Neural cell (in vitro differentiated cells): Measurements from ENCODE around the gene SP2.

Source experiments
- EP300 ChIP-seq: fragments of 450-650 bp; conservative IDR thresholded peaks from 2 replicates; pipeline ENCODE4 v1.6.1; 2014; ENCODE audit warnings: antibody characterized with exemption, mild to moderate bottlenecking, moderate library complexity; ENCODE audit not compliant: poor library complexity, severe bottlenecking
- EZH2 ChIP-seq: fragments of 200-600, 300-800 bp; shearing (Covaris generic), sonication (generic); IDR thresholded peaks from 2 replicates; pipeline ENCODE4 v1.6.1; 2014; ENCODE audit warnings: antibody characterized with exemption, low read length, borderline replicate concordance, mild to moderate bottlenecking; ENCODE audit not compliant: insufficient read depth, poor library complexity, severe bottlenecking
- MXI1 ChIP-seq: fragments of 450-650 bp; conservative IDR thresholded peaks from 2 replicates; pipeline ENCODE4 v1.6.1; 2014; ENCODE audit warnings: antibody characterized with exemption, mild to moderate bottlenecking; ENCODE audit not compliant: poor library complexity, severe bottlenecking
- POLR2AphosphoS5 ChIP-seq: IDR thresholded peaks from 2 replicates; pipeline ENCODE4 v1.6.1; 2012
- RAD21 ChIP-seq: fragments of 450-650 bp; conservative IDR thresholded peaks from 2 replicates; pipeline ENCODE4 v1.6.1; 2014; ENCODE audit warnings: antibody characterized with exemption, mild to moderate bottlenecking, moderate library complexity
- SMC3 ChIP-seq: fragments of 450-650 bp; conservative IDR thresholded peaks from 2 replicates; pipeline ENCODE4 v1.6.1; 2014; ENCODE audit warnings: antibody characterized with exemption, mild to moderate bottlenecking, moderate library complexity; ENCODE audit not compliant: poor library complexity
- TAF1 ChIP-seq: IDR thresholded peaks from 2 replicates; pipeline ENCODE4 v1.6.1; 2012; ENCODE audit warnings: low read depth
- TF ChIP-seq, protein P1 (sequence below): fragments of 450-650 bp; IDR thresholded peaks from 2 replicates; pipeline ENCODE4 v1.5.1; 2014; ENCODE audit warnings: antibody characterized with exemption, mild to moderate bottlenecking, moderate library complexity; ENCODE audit not compliant: poor library complexity, severe bottlenecking
- TF ChIP-seq, protein P2 (sequence below): IDR thresholded peaks from 2 replicates; pipeline ENCODE4 v1.6.1; 2012; ENCODE audit warnings: borderline replicate concordance

DNA sequence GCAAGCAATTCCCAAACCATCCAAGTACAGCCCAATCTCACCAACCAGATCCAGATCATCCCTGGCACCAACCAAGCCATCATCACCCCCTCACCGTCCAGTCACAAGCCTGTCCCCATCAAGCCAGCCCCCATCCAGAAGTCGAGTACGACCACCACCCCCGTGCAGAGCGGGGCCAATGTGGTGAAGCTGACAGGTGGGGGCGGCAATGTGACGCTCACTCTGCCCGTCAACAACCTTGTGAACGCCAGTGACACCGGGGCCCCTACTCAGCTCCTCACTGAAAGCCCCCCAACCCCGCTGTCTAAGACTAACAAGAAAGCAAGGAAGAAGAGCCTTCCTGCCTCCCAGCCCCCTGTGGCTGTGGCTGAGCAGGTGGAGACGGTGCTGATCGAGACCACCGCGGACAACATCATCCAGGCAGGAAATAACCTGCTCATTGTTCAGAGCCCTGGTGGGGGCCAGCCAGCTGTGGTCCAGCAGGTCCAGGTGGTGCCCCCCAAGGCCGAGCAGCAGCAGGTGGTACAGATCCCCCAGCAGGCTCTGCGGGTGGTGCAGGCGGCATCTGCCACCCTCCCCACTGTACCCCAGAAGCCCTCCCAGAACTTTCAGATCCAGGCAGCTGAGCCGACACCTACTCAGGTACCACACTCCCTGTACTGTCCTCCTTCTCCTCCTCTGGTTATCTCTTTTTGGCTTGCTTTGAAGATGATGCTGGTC is 20.6 kb downstream of the SP2 start:
- no peak for TF ChIP-seq SMC3
- no peak for TF ChIP-seq TAF1
- no peak for TF ChIP-seq RAD21
- TF ChIP-seq, protein P1, sequence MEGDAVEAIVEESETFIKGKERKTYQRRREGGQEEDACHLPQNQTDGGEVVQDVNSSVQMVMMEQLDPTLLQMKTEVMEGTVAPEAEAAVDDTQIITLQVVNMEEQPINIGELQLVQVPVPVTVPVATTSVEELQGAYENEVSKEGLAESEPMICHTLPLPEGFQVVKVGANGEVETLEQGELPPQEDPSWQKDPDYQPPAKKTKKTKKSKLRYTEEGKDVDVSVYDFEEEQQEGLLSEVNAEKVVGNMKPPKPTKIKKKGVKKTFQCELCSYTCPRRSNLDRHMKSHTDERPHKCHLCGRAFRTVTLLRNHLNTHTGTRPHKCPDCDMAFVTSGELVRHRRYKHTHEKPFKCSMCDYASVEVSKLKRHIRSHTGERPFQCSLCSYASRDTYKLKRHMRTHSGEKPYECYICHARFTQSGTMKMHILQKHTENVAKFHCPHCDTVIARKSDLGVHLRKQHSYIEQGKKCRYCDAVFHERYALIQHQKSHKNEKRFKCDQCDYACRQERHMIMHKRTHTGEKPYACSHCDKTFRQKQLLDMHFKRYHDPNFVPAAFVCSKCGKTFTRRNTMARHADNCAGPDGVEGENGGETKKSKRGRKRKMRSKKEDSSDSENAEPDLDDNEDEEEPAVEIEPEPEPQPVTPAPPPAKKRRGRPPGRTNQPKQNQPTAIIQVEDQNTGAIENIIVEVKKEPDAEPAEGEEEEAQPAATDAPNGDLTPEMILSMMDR, result no peak
- no peak for TF ChIP-seq MXI1
- TF ChIP-seq EZH2, result no peak
- no peak for TF ChIP-seq POLR2AphosphoS5
- TF ChIP-seq, protein P2, sequence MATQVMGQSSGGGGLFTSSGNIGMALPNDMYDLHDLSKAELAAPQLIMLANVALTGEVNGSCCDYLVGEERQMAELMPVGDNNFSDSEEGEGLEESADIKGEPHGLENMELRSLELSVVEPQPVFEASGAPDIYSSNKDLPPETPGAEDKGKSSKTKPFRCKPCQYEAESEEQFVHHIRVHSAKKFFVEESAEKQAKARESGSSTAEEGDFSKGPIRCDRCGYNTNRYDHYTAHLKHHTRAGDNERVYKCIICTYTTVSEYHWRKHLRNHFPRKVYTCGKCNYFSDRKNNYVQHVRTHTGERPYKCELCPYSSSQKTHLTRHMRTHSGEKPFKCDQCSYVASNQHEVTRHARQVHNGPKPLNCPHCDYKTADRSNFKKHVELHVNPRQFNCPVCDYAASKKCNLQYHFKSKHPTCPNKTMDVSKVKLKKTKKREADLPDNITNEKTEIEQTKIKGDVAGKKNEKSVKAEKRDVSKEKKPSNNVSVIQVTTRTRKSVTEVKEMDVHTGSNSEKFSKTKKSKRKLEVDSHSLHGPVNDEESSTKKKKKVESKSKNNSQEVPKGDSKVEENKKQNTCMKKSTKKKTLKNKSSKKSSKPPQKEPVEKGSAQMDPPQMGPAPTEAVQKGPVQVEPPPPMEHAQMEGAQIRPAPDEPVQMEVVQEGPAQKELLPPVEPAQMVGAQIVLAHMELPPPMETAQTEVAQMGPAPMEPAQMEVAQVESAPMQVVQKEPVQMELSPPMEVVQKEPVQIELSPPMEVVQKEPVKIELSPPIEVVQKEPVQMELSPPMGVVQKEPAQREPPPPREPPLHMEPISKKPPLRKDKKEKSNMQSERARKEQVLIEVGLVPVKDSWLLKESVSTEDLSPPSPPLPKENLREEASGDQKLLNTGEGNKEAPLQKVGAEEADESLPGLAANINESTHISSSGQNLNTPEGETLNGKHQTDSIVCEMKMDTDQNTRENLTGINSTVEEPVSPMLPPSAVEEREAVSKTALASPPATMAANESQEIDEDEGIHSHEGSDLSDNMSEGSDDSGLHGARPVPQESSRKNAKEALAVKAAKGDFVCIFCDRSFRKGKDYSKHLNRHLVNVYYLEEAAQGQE, result no peak
- TF ChIP-seq EP300, result no peak
